DMS53 (cell line): ENCODE results near the gene IFT122.
"Not testable (repeated sequence)": the region's sequence is repeated elsewhere in the genome, so short reads cannot be mapped to it uniquely, and the experiment has no call there.

Experiments used
- DNase-seq: peaks from one replicate; lab custom pipeline; 2025; lab: John Stamatoyannopoulos, UW

Gene IFT122

DNA sequence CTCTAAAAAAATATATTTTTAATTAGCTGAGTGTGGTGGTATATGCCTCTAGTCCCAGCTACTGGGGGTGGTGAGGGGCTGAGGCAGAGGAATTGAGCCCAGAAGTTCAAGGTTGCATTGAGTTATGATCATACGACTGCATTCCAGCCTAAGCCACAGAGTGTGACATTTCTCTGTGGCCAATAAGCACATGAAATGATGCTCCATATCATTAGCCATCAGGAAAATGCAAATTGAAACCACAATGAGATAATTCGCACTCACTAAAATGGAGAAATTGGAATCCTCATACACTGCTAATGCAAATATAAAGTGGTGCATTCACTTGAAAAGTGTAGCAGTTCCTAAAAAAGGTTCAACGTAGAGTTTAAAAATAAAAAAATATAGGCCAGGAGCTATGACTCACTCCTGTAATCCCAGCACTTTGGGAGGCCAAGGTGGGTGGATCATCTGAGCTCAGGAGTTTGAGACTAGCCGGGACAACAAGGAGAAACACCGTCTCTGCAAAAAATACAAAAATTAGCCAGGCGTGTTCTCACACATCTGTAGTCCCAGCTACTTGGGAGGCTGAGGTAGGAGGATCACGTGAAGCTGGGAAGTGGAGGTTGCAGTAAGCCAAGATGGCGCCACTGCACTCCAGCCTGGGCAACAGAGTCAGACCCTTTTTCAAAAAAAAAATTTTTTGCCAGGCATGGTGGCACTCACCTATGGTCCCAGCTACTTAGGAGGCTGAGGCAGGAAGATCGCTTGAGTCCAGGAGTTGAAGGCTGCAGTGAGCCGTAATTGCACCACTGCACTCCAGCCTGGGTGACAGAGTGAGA, 35.2 kb downstream of the IFT122 start:
- no peak for DNase-seq

DNA sequence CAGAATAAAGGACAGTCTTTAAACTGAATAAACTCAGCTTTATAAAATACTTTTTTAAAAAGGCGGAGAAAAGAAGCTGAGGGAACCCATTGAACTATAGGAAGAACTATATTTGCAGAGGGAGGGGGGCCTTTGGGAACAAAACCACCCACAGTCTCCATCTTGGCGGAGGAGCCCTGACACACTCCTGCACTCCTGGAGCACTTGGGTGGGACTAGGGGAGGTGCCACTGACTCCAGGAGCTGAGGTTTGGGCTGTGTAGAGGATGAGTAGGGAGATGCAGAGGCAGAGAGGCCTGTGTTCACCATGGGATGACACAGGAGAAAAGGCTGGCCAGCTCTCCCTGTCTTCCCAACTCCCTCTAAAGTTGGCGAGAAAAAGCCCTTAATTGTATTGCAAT, 35.8 kb downstream of the IFT122 start:
- no peak for DNase-seq

DNA sequence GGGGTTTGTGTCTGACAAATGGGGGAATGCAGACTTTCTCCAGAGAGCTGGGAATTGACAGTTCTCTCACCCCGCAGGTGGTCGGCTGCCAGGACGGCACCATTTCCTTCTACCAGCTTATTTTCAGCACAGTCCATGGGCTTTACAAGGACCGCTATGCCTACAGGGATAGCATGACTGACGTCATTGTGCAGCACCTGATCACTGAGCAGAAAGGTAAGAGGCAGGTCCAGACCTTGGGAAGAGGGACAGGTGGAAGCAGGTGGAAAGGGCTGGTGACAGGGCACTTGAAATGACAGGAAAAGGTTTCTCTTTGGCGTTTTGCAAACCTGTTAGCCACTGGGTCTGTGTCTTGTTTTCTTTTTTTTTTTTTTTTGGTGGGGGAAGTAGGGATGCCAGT, 36.6 kb downstream of the IFT122 start:
- peak; percentile 95 for DNase-seq

DNA sequence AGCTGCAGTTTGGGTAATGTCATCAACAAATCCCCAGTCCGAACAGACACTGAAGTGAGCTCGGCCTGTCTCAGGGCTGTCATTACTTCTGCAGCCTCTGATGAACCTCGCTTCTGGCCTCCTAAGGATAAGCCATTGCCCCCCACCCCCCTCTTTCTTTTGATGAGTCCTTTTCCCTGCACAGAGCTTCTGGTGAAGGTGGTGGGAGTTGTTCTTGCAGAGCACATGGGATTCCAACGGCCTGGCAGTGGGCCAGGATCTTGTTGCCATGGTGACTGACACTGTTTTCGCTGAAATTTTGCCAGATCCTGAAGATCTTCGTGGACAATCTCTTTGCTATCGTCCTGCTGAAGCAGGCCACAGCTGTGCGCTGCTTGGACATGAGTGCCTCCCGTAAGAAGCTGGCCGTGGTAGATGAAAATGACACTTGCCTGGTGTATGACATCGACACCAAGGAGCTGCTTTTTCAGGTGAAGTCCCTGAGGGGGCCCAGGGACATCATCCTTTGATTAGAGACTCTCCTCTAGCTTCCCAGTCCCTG, 41.3 kb downstream of the IFT122 start:
- DNase-seq = not testable (repeated sequence)

DNA sequence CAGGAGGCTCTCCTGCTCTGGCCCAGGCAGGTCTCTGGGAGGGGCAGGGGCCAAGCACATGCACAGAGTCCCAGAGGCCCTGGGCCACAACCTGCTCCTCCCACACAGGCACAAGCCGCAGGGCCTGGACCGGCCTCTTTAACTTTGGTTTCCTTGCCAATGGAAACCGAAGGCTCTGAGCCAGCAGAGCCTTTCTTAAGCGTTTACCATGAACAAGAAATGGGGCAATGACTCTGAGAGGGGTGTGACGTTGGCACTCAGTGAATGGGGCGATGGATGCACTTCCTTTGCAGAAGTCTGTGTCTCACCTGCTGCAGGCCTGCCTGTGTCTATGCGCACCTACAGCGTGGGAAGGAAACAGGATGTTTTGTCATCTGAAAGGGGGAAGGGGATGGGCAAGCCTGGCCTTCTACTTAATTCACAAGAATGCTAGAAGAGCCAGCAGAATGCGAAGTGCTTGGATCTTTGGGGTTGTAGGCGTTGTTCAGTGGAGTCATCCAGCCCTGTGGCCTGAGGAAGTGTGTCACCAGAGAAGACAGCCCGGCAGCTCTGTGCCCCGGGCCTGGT, 41.8 kb downstream of the IFT122 start:
- DNase-seq = no peak

DNA sequence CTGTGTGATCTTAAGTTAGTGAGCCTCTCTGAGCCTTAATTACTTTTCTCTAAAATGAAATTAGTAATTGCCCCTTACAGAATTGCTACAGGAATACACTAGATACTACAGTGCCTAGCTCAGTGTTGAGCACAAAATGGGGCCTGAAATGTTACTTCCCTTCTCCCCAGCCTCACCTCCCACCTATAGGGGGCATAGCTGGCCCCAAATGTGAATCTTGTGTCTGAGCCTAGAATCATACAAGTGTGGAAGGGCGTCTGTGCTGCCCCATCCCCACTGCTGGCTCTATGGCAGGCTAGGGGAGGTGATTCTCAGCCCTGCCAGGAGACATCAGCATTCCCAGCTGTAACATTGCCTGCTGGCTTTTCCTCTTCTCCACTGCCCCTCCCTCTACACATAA, 42.7 kb downstream of the IFT122 start:
- no peak for DNase-seq

DNA sequence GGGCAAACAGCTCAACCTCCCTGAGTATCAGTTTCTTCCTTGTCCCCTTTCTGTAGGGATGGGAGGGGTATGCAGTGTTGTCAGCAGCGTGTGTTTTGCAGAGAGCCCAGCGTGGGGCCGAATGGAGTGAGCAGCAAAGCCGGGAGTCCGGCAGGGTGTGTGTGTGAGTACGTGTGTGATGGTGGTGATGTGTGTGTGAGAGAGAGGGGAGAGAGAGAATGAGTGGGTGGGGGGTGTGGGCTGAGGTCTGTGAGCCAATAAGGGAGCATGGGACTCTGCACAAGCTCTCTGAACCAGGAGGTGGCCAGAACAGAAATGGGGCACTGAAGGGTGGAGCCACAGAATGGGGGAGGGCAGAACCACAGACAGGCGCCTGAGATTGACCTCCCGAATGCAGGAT, 43.8 kb downstream of the IFT122 start:
- no peak for DNase-seq

DNA sequence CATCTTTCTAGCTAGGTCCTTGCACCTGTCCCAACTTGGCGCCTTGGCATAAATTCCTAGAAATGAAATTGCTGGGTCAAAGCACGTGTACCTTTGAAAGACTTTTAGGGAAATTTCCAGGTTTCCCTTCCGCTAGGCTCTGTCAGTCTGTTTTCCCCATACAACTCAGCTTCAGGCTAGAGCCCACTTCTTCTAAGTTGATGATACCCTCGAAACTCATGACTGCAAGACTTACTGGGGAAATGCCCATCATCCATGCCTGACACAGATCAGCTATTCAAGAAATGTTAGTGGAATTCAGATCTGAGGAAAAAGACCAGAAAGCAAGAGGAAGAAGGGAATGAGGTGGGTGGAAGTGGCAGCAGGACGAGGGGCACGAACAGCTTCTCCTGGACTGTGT, 45.1 kb downstream of the IFT122 start:
- DNase-seq = not testable (repeated sequence)

DNA sequence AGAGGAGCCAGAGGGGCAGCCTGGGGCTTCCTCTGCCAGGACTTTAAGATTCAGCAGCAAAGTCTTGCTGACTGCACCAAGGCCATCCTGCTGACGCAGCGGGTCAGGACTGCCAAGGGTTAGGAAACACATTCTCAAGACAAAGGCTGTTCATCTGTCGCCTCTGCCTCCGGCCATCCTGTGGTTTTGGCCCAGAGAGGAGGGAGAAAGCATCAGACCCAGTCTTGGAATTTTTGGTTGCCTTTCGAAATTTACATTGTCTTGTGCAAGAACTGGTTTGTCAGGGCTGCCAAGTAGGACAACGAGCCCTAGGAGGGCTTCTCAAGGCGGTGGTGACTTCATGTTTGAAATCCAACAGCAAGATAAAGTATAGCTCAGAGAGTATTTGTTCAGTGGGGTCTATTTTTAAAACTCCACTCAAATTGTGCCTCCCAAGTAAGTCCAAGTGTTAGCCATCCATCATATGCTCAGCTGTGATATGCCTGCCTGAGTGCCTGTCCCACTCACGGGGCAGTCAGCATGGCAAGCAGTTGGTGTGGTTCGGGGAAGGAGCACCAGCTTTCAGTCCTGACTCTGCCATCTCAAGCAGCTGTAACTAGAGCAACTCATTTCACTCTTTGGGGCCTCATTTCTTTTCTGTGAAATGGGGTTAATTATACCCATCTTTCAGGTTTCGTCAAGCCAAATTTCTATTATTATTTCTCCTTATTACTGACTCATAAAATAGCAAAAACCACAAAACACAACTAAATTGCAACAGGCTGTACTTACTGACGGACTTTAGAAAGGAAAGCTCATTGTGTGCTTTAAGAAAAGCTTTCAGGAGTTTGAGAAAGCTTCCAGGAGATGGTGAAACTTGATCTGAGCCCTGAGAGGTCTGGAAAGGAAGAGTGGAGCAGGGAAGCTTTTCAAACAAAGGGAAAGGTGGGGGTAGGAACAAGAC, 46.0 kb downstream of the IFT122 start:
- no peak for DNase-seq

DNA sequence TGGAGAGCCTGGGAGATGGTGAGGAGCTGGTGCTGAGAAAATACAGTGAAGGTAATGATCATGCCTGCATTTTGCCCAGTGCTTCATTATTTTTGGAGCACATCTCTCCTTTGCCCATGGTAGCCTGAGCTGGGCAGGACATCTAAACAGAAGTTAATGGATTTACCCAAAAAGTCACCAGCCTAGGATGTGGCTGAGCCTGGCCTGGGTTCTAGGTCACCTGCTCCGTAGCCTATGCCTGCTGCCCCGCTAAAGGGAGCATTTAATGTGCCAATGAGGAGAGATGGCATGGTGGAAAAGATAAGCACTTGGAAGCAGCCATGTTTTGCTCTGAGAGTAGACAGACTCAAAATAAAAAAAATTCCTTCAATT, 46.6 kb downstream of the IFT122 start:
- no peak for DNase-seq

DNA sequence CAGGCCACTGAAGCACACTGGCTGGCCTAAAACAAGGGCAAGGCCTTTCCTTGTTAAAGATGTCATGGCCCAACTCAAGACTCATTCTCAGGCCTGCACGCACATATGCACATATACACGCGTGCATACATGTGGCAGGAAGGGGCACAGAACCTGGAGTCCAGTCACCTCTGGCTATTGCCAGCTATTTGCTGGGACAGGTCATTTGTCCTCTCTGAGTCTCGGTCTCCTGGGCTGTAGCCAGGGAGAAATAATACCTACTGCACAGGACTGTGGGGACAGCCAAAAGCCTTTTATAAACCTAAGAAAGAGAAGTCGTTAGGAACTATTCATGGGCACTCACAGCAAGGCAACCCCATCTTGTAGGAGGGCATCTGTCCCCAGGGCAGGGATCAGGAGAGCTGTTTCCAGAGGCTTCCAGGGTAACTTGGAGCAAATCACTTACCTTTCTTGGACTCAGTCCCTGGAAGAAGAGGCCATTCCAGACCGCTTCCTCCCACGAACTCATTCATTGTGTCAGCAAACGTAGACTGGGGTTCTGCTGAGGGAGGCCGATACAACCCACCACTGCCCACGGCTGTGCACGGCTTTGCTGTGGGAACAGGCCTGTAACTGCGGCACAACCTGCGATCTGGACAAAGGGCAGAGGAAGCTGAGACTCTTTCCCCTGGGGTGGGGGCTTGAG, 47.3 kb downstream of the IFT122 start:
- DNase-seq = no peak

DNA sequence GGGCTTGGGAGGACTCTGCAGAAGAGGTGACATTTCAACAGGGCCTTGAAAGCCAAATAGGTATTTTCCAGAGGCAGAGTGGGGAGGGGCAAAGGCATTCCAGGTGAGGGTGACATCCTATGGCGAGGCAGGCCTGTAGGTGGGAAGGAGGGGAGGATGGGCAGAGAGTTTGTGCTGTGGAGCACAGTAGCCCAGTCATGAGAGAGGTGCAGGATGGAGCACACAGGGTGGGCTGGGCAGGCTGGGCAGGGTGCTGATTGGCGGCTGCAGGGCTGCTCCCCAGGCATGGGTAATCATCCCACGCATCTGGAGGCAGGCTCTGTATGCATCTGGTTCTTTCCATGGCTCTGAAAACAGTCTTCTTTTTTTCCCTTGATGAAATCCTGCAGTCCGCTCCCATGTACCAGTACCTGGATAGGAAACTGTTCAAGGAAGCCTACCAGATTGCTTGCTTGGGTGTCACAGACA, 47.9 kb downstream of the IFT122 start:
- DNase-seq = not testable (repeated sequence)

DNA sequence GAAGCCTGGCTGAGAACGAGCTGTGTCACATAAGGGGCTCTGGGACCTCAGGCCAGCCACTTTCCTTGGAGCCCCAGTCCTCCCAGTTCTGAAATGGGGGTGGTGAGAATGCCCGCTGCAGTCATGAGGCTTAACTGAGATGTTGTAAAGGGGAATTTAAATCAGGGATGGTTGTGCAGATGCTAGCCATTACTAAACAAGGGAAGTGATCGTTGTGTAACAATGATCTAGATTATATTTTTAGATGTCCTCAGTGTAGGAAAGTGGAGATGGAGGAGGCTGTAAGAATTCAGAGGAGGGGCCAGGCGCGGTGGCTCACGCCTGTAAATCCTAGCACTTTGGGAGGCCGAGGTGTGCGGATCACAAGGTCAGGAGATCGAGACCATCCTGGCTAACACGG, 49.2 kb downstream of the IFT122 start:
- DNase-seq = not testable (repeated sequence)

DNA sequence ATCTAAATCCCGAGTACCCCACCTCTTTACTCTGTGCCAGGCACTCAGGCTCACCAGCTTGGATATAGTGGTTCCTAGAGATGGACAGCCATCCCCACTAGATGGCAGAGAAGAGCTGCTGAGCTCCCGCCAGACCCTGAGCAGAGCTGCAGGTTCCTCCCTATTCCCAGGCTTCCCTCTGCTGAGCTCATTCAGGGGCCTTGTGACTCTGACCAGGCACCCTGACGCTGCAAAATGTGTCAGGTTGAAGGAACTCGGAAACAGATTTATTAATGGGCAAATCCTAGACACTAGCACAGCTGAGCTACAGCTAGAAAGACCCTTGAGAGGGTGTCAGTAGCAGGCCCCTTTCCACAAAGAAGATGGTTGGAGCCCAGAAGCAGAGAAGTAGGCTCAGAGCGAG, 50.2 kb downstream of the IFT122 start:
- peak; percentile 89 for DNase-seq

DNA sequence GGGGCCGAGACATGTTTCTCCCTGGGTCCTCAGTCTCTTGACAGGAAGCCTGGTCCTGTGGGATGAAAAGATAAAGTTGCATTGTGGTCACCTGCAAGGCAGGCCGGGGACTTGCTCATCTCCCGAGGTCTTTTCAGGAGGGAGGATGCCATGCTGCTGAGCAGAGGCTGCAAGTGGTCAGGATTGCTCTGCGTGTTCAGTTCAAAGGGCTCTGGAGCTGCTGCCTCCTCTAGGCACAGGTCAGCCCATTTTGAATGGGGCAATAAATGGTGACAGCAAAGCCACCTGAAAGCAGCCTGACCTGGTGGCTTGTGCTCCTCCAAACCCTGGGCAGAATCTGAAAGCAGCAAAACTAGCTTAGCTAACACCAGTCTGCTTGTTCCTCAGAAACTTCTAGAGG, 51.1 kb downstream of the IFT122 start:
- not testable (repeated sequence) for DNase-seq

DNA sequence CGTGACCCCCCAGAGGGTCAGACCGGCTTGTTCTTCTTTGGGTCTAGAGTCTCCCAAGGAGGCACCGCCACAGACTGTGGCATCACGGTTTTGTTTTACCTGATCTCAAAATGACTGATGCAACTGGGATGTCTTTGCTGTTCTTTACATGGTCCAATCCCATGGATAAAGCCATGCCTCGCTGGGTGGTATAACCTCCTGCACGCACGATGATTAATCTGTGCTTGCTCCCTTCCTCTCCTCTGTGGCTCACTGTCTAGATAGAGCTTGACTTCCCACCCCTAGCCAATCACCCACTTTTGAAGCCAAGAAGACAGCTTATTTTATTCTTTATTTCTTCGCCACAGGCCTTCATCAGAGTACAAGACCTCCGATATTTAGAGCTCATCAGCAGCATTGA, 51.8 kb downstream of the IFT122 start:
- no peak for DNase-seq

DNA sequence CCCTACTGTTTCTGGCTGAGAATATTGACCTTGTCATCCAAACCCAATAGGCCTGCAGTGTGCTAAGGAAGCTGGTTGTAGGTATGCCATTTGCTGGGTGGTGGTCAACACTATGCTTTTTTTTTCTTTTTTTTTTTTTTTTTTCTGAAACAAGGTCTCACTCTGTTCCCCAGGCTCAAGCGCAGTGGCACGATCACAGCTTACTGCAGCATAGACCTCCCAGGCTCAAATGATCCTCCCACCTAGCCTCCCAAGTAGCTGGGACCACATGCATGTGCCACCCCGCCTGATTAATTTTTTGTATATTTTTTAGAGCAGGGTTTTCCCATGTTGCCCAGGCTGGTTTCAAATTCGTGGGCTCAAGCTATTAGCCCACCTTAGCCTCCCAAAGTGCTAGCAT, 52.7 kb downstream of the IFT122 start:
- no peak for DNase-seq

DNA sequence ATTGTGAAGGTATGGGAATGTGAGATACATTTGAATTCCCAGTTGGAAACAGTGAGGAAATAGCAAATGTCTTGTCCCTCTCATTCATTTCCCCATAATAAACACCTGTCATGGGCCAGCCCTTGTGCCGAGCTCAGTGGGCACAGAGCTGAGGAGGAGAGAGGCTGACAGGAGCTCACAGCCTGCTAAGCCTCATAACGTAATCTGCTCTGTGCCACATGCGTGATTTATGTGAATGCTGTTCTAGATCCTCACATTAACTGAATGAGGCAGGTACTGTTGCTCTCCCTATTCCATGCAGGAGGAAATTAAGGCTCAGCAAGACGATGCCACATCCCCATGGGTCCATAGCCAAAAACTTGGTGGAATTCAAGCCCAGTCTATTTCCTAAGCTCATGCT, 53.2 kb downstream of the IFT122 start:
- DNase-seq = no peak

DNA sequence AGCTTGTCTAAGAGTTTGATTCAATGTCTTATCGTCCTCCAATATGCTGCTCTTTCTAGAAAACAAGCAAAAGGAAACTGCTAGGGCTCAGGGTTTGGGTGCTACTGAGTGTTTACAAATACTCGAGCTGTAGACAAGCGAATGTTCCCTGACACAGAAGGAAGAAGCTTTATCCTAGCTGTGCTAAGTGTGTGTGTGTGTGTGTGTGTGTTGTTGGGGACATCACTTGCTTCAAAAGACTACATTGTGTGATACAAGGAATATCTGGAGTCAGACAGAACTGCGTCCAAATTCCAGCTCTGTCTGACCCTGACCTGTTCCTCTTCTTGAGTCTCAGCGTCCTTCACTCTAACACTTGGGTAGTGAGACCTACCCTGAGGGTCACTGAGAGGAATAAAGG, 54.5 kb downstream of the IFT122 start:
- not testable (repeated sequence) for DNase-seq

DNA sequence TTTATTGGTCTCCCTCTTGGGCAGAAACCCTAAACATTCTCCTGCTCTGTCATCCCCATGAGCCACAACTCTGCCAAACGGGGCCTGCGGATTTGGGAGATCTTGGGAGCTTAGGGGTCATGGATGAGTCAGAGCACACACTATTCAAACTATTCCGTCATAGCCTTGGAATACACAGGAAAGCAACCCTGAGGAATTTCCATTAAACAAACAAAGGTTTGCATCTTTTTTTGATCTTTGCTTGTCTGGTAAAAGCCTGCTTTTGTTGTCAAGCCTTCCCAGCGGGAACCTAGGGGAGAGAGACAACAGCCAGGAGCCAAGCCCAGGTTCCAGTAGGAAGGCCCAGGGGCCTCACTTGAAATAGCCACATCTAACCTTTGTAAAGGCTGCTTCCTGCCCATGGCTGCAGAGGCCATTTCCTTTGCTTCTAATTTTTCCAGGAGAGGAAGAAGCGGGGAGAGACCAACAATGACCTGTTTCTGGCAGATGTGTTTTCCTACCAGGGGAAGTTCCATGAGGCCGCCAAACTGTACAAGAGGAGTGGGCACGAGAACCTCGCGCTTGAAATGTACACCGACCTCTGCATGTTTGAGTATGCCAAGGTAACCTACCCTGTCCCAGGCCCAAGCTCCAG, 55.1 kb downstream of the IFT122 start:
- not testable (repeated sequence) for DNase-seq

DNA sequence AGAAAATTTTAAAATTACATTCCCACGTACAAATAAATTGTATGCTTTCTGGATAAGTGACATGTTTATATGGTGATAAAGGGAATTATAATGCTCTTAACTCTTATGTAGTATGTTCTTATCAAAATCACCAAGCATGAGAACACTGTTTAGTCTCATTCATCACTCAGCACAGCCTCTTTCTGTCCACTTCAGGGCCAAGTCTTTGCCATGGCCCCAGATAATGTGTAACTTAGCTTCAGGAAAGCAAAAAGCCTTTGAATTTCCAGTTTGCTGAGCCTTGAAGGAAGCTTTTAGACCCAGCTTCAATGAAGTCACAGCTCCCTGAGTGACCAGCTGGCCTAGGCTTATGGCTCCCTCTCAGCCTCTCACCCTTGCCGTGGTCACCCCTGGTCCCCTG, 57.9 kb downstream of the IFT122 start:
- DNase-seq = not testable (repeated sequence)
